ENCODE results near the gene NCF2.

DNA sequence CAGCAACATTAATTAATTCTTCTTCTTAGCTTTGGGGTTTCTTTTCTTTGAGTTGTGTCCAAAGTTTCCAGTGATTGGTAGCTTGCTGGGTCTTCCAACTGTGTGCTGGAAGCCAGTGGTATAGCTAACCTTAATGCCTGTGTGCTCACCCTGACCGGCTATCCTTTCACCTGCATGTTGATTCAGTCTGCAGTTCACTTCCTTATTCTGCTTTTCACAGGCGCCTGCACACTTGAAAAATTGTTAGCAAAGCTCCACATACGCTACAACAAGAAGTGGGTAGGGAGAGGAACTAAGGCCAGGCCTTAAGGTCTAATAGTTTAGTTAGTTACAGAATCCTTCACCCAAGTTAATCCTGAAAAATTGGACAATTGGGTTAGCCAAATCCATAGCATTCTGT, 35.7 kb downstream of the NCF2 start:
- TF ChIP-seq, protein P1, sequence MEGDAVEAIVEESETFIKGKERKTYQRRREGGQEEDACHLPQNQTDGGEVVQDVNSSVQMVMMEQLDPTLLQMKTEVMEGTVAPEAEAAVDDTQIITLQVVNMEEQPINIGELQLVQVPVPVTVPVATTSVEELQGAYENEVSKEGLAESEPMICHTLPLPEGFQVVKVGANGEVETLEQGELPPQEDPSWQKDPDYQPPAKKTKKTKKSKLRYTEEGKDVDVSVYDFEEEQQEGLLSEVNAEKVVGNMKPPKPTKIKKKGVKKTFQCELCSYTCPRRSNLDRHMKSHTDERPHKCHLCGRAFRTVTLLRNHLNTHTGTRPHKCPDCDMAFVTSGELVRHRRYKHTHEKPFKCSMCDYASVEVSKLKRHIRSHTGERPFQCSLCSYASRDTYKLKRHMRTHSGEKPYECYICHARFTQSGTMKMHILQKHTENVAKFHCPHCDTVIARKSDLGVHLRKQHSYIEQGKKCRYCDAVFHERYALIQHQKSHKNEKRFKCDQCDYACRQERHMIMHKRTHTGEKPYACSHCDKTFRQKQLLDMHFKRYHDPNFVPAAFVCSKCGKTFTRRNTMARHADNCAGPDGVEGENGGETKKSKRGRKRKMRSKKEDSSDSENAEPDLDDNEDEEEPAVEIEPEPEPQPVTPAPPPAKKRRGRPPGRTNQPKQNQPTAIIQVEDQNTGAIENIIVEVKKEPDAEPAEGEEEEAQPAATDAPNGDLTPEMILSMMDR (conservative IDR thresholded peaks at IDR 0.05; ENCODE audit: low read depth, low read length): no peak
- TF ChIP-seq EZH2phosphoT487 (IDR thresholded peaks at IDR 0.05; ENCODE audit: borderline replicate concordance, low read length) (no peak), EZH2 (IDR thresholded peaks at IDR 0.05; ENCODE audit: low read length, unreplicated experiment) (no peak)

Data from PC-3 (cell line).